Measurements from ENCODE around the gene ABCC1. TPM values are rescaled to one million over a fixed set of nuclear protein-coding genes. Genes with fewer than 3 reads are reported as not detected.

ABCC1 gene
- total RNA-seq, 1 donor from 2014 or later = 18.1 TPM

GRCh38 chr16:15967655-15968315, 18.4 kb downstream of the ABCC1 start:
- DNase-seq (ENCODE audit: low read depth) = no peak
- H3K4me3 ChIP-seq (ENCODE audit: low read depth, low read length) = no peak overlapping the region
- no peak for TF ChIP-seq CTCF (conservative IDR thresholded peaks at IDR 0.05; ENCODE audit: low read depth, low read length)

GRCh38 chr16:15970202-15970601, 20.8 kb downstream of the ABCC1 start:
- no peak for DNase-seq (ENCODE audit: low read depth)
- no peak for TF ChIP-seq CTCF (conservative IDR thresholded peaks at IDR 0.05; ENCODE audit: low read depth, low read length)
- H3K4me3 ChIP-seq (ENCODE audit: low read depth, low read length) = no peak overlapping the region

- DNase-seq (ENCODE audit: low read depth) = no peak
- no peak for TF ChIP-seq CTCF (conservative IDR thresholded peaks at IDR 0.05; ENCODE audit: low read depth, low read length)
- no peak overlapping the region for H3K4me3 ChIP-seq (ENCODE audit: low read depth, low read length)
Observed at GRCh38 chr16:15970743-15971439, 21.5 kb downstream of the ABCC1 start.

- no peak overlapping the region for H3K4me3 ChIP-seq (ENCODE audit: low read depth, low read length)
- no peak for TF ChIP-seq CTCF (conservative IDR thresholded peaks at IDR 0.05; ENCODE audit: low read depth, low read length)
- no peak for DNase-seq (ENCODE audit: low read depth)
Observed at GRCh38 chr16:15971440-15971815, 22.0 kb downstream of the ABCC1 start.

- DNase-seq (ENCODE audit: low read depth) = no peak
Observed at GRCh38 chr16:15972046-15972868, 22.8 kb downstream of the ABCC1 start.

GRCh38 chr16:15973421-15973820, 24.0 kb downstream of the ABCC1 start:
- no peak for TF ChIP-seq CTCF (conservative IDR thresholded peaks at IDR 0.05; ENCODE audit: low read depth, low read length)
- no peak overlapping the region for H3K4me3 ChIP-seq (ENCODE audit: low read depth, low read length)
- no peak for DNase-seq (ENCODE audit: low read depth)

More at GRCh38 chr16:15972046-15972868, 22.8 kb downstream of the ABCC1 start:
- TF ChIP-seq CTCF (conservative IDR thresholded peaks at IDR 0.05; ENCODE audit: low read depth, low read length) = no peak
- H3K4me3 ChIP-seq (ENCODE audit: low read depth, low read length) = no peak overlapping the region

Measured in epithelial cell of proximal tubule (primary cell).